ENCODE results near the gene ATG7.
"Not testable (repeated sequence)": the region's sequence is repeated elsewhere in the genome, so short reads cannot be mapped to it uniquely, and the experiment has no call there.

The ATG7 gene

GRCh38 chr3:11346416-11346815, 74.2 kb downstream of the ATG7 start:
- TF ChIP-seq EZH2phosphoT487 (IDR thresholded peaks at IDR 0.05; ENCODE audit: low read length), result no peak
- no peak for TF ChIP-seq CTCF (IDR thresholded peaks at IDR 0.05; ENCODE audit: low read length)
- no peak for TF ChIP-seq EZH2 (optimal IDR thresholded peaks at IDR 0.05; ENCODE audit: low read depth, low read length)
- Histone ChIP-seq H3K4me3 (ENCODE audit: low read length) (no peak overlapping the region), H2AFZ (ENCODE audit: low read length) (no peak overlapping the region), H3K9me3 (replicated peaks; ENCODE audit: insufficient read depth, low read length) (no peaks in the 10 kb centered on the region), H3K27ac (ENCODE audit: low read length) (no peak overlapping the region), H3F3A (ENCODE audit: insufficient read depth, low read length) (no peaks in the 10 kb centered on the region), H3K27me3 (replicated peaks; ENCODE audit: insufficient read depth, low read length) (no peaks in the 10 kb centered on the region), H4K20me1 (ENCODE audit: insufficient read depth, low read length) (no peaks in the 10 kb centered on the region), H3K9me2 (replicated peaks; ENCODE audit: insufficient read depth, low read length) (no peaks in the 10 kb centered on the region), H3K9ac (ENCODE audit: low read length) (no peak overlapping the region), H3K36me3 (replicated peaks; ENCODE audit: insufficient read depth, low read length) (peaks cover 9% of the 10 kb centered on the region; the same call in 1 of the 2 replicates), H3K4me2 (ENCODE audit: low read depth, low read length) (no peak overlapping the region), H3K79me2 (ENCODE audit: low read length) (no peaks in the 10 kb centered on the region), H3K4me1 (ENCODE audit: low read length) (no peaks in the 10 kb centered on the region)
- DNase-seq, result no peak

- H4K20me1 ChIP-seq (ENCODE audit: insufficient read depth, low read length); H3K27ac ChIP-seq (ENCODE audit: low read length); H3F3A ChIP-seq (ENCODE audit: insufficient read depth, low read length); DNase-seq; H3K79me2 ChIP-seq (ENCODE audit: low read length); H2AFZ ChIP-seq (ENCODE audit: low read length); H3K4me2 ChIP-seq (ENCODE audit: low read depth, low read length); H3K9me3 ChIP-seq (replicated peaks; ENCODE audit: insufficient read depth, low read length); H3K4me3 ChIP-seq (ENCODE audit: low read length); H3K36me3 ChIP-seq (replicated peaks; ENCODE audit: insufficient read depth, low read length); H3K27me3 ChIP-seq (replicated peaks; ENCODE audit: insufficient read depth, low read length); H3K4me1 ChIP-seq (ENCODE audit: low read length); H3K9ac ChIP-seq (ENCODE audit: low read length); H3K9me2 ChIP-seq (replicated peaks; ENCODE audit: insufficient read depth, low read length): not testable (repeated sequence)
Measured at GRCh38 chr3:11348877-11349276, 76.7 kb downstream of the ATG7 start.

GRCh38 chr3:11349446-11349845, 77.2 kb downstream of the ATG7 start:
- no peak for DNase-seq
- H3K9ac ChIP-seq (ENCODE audit: low read length), result no peak overlapping the region
- H3K27me3 ChIP-seq (replicated peaks; ENCODE audit: insufficient read depth, low read length), result no peaks in the 10 kb centered on the region
- H3K36me3 ChIP-seq (replicated peaks; ENCODE audit: insufficient read depth, low read length), result peaks cover 9% of the 10 kb centered on the region; the same call in 1 of the 2 replicates
- no peaks in the 10 kb centered on the region for H3K4me1 ChIP-seq (ENCODE audit: low read length)
- TF ChIP-seq EZH2 (optimal IDR thresholded peaks at IDR 0.05; ENCODE audit: low read depth, low read length) (no peak), CTCF (IDR thresholded peaks at IDR 0.05; ENCODE audit: low read length) (no peak), EZH2phosphoT487 (IDR thresholded peaks at IDR 0.05; ENCODE audit: low read length) (no peak)
- H3K79me2 ChIP-seq (ENCODE audit: low read length), result no peaks in the 10 kb centered on the region
- H2AFZ ChIP-seq (ENCODE audit: low read length), result no peak overlapping the region
- H3K9me2 ChIP-seq (replicated peaks; ENCODE audit: insufficient read depth, low read length), result no peaks in the 10 kb centered on the region
- H3K9me3 ChIP-seq (replicated peaks; ENCODE audit: insufficient read depth, low read length), result no peaks in the 10 kb centered on the region
- H4K20me1 ChIP-seq (ENCODE audit: insufficient read depth, low read length), result no peaks in the 10 kb centered on the region
- no peak overlapping the region for H3K4me3 ChIP-seq (ENCODE audit: low read length)
- no peak overlapping the region for H3K4me2 ChIP-seq (ENCODE audit: low read depth, low read length)
- H3F3A ChIP-seq (ENCODE audit: insufficient read depth, low read length), result no peaks in the 10 kb centered on the region
- no peak overlapping the region for H3K27ac ChIP-seq (ENCODE audit: low read length)

- H2AFZ ChIP-seq (ENCODE audit: low read length), result no peak overlapping the region
- no peak overlapping the region for H3K27ac ChIP-seq (ENCODE audit: low read length)
- no peaks in the 10 kb centered on the region for H3K79me2 ChIP-seq (ENCODE audit: low read length)
- DNase-seq, result no peak
- H3K36me3 ChIP-seq (replicated peaks; ENCODE audit: insufficient read depth, low read length), result peaks cover 9% of the 10 kb centered on the region; the same call in 1 of the 2 replicates
- H3K27me3 ChIP-seq (replicated peaks; ENCODE audit: insufficient read depth, low read length), result no peaks in the 10 kb centered on the region
- H4K20me1 ChIP-seq (ENCODE audit: insufficient read depth, low read length), result no peaks in the 10 kb centered on the region
- H3F3A ChIP-seq (ENCODE audit: insufficient read depth, low read length), result no peaks in the 10 kb centered on the region
- no peaks in the 10 kb centered on the region for H3K4me1 ChIP-seq (ENCODE audit: low read length)
- H3K4me3 ChIP-seq (ENCODE audit: low read length), result no peak overlapping the region
- no peaks in the 10 kb centered on the region for H3K9me3 ChIP-seq (replicated peaks; ENCODE audit: insufficient read depth, low read length)
- H3K4me2 ChIP-seq (ENCODE audit: low read depth, low read length), result no peak overlapping the region
- no peaks in the 10 kb centered on the region for H3K9me2 ChIP-seq (replicated peaks; ENCODE audit: insufficient read depth, low read length)
- TF ChIP-seq EZH2 (optimal IDR thresholded peaks at IDR 0.05; ENCODE audit: low read depth, low read length), result no peak
- TF ChIP-seq EZH2phosphoT487 (IDR thresholded peaks at IDR 0.05; ENCODE audit: low read length), result no peak
- TF ChIP-seq CTCF (IDR thresholded peaks at IDR 0.05; ENCODE audit: low read length), result no peak
- H3K9ac ChIP-seq (ENCODE audit: low read length), result no peak overlapping the region
Measured at GRCh38 chr3:11350374-11350773, 78.2 kb downstream of the ATG7 start.

All from MM.1S (cell line).